Stimulated activated CD4-positive, alpha-beta T cell treated with anti-CD3 and anti-CD28 coated beads, TNF-alpha, amount 100 ng/mL, for 1 hour (primary cell): ENCODE measurements around the gene SNAP25.

Experiments used
- DNase-seq, 3 donors: peaks; one replicate each; pipeline ENCODE4 v3.0.0-alpha.2; 2020; ENCODE audit warnings: low read depth in 3 of 3, low spot score in 1 of 3

Gene SNAP25

DNA sequence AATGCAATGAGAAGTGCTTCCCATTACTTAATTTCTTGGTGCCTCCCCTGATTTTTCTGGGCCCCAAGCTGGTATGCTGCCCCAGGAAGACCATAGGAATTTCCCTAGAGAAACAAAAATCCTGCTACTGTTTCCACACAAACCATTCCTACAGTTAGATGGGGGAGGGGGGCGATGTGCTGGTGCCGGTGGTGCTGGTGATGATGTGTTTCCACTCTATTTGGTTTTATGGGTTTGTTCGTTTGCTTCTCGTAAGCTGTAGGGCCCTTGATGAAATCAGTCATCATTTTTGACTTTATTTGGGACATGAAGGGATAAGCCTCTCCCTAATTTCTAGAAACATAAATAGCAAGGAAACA lies 110.2 kb downstream of the SNAP25 start:
- DNase-seq: no peak

GRCh38 chr20:10329387-10330005 lies 110.9 kb downstream of the SNAP25 start:
- no peak for DNase-seq

DNA sequence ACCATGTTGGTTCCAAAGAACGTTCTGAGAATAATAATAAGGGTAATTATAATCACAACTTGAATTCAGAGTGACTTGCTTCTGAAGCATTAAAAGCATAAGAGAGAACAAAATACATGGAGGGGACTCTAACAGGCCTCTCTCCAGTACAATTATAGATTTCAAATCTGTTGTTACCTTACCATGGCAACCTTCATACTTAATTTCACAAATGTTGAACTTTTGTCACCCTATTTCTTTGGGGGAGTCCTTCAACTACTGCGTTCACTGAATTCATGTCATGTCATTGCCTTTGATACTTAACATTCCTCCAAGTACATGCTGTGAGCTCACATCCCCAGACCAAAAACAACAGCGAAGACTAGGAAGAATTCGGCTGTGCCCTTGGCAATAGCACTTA lies 111.4 kb downstream of the SNAP25 start:
- DNase-seq: no peak

DNA sequence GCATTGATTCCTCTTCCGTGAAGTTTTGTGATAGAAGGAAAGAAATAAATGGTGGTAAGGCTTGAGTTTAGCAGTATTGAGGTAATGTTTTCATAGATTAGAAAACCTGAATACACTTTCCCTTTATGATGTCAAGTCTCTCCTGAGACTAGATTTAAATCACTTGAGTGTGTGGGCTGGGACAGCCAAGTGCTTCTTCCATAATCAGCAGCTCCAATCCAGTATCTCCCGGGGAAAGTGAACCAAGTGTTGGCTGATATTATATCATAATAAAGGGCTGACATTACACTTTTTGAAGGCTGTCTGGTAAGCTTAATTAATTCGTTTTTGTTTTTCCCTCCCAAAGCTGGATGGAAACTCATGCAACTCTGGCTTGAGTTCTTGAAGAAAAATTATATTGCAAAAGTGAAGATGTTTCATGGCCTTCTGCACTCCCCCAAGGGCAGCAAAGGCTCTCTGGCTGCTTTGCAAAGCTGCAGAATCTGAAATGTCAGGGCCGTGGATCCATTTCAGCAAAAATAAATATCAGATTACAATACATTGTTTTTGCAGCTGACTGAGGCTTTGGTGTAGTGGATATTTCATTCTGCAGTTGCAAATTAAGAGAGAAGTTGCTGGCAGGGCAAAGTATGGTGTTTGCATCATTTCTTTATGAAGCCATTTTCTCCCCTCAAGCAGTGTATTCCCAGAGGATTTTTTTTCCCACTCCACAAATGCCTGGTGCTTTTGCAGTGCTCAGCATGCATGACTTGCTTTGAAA lies 114.2 kb downstream of the SNAP25 start:
- DNase-seq: no peak

DNA sequence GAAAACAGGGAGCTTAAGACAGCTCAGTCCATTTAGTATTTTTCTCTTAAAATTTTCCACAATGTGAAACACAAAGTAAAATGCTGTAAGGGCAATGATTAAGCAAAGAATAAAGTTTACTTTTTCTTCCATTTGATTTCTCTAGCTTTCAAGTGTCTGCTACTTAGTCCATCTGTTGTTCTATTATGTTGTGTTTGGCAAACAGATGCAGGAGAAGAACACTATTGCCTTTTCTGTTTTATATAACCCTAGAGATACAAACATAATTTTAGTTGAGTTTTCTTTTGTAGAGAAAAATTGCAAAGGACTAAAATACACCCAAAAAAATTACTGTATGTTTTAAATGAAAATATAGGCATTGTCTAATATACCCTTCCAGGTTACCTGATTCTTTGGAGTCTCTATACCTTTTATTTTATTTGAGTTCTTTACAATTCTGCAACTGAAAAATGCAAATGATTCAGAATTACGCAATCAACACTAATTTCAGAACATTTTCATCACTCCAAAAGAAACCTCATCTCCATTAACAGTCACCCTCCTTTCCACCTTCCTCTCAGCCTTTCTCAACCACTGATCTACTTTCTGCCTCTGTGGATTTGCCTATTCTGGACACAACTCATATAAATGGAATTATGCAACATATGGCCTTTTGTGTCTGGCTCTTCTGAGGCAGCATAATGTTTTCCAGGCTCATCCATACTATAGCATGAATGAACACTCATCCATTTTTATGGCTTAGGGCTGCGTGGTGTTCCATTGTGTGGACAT lies 118.5 kb downstream of the SNAP25 start:
- no peak for DNase-seq

DNA sequence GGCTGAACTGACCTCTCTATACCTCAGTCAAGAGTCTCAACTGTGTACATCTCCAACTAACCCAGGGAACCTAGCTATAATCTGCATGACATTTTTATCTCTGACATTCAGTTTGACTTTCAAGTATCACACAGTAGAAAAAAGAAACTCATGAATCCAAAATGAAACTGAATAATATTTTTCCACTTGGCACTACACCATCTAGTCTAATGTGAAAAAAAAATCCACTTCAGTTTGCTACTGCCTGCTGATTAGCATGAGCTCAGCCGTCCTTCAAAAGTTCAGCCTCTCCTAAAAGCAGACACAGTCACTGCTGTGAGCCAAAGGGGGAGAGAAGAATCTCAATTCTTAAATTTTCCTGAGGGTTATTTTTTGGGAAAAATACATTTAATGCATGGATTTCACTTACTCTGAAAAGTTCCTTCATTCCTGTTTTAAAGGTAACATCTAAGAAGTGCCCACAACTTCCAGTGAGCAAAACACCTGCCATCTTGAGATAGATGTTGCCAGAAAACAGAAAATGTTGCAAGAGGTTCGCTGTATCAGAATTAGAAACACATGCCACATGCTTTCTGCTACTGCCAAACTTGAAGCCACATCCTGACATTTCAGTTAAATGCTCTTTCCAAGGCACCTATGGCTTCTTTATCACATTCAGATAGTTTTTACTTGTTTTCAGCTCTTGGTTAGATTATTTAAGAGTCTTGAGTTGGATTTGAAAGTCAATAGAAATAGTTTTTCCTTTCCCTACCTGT lies 120.0 kb downstream of the SNAP25 start:
- no peak for DNase-seq

- no peak for DNase-seq
These were observed 121.0 kb downstream of the SNAP25 start for GRCh38 chr20:10339609-10340008.

- DNase-seq: no peak
These were observed 123.5 kb downstream of the SNAP25 start for GRCh38 chr20:10342152-10342551.

GRCh38 chr20:10344953-10345352 lies 126.3 kb downstream of the SNAP25 start:
- DNase-seq: no peak

DNA sequence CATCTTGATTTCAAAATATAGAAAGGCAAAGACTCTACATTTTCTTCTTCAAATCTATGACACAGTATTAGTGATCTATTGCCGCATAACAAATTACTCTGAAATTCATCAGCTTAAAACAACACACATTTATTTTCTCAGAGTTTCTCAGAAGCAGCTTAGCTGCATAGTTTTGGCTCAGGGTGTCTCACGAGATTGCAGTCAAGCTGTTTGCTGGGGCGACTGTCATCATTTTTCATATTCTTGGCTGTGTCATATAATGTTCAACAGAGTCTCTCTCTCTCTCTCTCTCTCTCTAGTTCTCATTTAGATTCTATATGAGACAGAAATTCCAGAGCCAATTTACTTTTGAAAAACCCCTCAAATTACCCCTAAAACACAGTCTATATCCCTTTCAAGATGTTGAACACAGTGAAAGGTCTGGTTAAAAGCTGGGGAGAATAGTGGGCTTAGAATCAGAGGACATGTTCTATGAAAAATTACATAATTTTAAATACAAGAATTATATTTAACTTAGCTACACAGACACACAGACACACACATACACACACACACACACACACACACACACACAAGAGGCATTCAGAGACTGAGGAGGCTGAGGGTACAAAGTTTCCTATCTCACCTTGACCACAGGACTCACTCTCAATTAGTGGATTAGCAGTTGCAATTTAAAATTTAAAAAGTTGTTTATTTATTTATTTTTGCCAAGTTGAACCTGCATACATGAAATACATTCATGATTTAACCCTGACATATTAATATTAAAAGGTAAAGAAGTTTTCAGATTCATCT lies 128.7 kb downstream of the SNAP25 start:
- no peak for DNase-seq

GRCh38 chr20:10349118-10349517 lies 130.5 kb downstream of the SNAP25 start:
- DNase-seq: no peak

- DNase-seq: no peak
These were observed 131.7 kb downstream of the SNAP25 start for GRCh38 chr20:10350188-10350842.

GRCh38 chr20:10352934-10353824 lies 134.5 kb downstream of the SNAP25 start:
- no peak for DNase-seq

DNA sequence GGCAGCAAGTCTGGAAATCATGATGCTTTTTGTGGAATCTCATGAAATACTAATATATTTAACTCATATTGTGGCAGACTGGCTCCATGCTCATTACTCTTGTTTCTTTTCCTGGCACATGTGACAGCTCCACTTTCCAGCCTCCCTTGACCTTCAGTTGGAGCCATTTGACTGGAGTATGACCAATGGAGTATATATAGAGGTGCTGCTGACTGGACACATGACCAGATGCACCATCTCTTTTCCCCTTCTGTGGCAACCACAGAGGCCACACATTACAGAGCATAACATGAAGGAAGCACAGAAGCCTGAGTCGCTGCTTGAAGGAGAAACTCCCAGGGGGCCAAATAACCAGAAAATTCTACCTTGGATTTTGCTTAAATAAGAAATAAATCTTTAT lies 138.0 kb downstream of the SNAP25 start:
- DNase-seq: no peak
